ENCODE measurements around the gene CIDEA.
"Not testable (repeated sequence)": the region's sequence is repeated elsewhere in the genome, so short reads cannot be mapped to it uniquely, and the experiment has no call there.

CIDEA gene, protein sequence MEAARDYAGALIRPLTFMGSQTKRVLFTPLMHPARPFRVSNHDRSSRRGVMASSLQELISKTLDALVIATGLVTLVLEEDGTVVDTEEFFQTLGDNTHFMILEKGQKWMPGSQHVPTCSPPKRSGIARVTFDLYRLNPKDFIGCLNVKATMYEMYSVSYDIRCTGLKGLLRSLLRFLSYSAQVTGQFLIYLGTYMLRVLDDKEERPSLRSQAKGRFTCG

DNA sequence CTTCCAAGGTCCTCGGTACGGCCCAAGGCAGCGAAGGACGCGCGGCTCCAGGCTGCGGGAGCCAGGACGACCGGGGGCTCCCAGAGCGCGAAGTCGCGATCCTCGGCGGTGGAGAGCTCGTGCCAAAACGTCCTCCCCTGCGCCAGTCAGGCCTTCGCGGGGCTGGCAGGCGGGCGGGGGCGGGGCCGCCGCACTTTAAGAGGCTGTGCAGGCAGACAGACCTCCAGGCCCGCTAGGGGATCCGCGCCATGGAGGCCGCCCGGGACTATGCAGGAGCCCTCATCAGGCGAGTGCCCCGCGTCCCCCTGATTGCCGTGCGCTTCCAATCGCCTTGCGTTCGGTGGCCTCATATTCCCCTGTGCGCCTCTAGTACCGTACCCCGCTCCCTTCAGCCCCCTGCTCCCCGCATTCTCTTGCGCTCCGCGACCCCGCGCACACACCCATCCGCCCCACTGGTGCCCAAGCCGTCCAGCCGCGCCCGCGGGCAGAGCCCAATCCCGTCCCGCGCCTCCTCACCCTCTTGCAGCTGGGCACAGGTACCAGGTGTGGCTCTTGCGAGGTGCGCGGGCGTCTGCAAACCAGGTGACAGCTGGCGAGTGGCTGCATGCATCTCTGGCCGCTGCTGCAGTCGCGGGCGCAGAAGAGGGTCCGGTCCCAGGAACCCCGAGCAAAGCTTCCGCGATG is at the start of gene CIDEA:
Gene CIDEA (plus strand): TSS at position 226 of the 684 bp plus-strand sequence. CDS start 23 bp downstream, at position 249.
- no peak for DNase-seq

DNA sequence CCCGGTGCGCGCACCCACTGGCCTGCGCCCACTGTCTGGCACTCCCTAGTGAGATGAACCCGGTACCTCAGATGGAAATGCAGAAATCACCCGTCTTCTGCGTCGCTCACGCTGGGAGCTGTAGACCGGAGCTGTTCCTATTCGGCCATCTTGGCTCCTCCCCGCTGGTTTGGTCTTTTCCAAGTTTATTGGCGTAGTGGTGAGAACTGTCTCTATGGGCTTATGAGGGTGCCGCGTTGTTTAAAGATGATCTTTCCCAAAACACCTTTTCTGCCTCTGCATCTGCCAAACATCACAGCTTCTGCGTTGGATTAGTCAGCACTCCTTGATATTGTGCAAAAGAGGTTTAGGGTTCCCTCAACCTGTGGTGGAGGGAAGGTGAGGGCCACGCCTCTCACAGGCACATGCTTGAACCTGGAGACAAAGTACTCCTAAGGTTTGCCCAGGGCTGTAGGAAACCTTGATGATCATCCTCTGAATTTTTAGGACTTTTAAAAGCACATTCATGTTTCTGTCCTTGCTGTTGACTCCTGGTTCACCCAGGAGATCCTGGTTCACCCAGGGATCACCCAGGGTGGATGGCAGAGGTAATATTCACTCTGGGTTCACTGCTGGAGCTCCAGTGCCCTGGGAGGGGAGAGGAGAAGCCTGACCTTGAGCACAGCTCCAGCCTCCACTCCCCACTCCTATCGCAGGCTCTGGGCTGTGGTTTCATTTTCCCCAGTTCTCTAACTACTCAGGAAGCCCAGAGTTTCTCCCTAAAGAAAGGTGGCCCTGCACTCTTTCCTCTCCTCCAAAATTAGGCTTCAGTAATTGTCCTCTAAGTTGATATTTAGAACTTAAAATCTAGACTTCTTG is 45.6 kb upstream of the CIDEA start:
- DNase-seq: not testable (repeated sequence)

DNA sequence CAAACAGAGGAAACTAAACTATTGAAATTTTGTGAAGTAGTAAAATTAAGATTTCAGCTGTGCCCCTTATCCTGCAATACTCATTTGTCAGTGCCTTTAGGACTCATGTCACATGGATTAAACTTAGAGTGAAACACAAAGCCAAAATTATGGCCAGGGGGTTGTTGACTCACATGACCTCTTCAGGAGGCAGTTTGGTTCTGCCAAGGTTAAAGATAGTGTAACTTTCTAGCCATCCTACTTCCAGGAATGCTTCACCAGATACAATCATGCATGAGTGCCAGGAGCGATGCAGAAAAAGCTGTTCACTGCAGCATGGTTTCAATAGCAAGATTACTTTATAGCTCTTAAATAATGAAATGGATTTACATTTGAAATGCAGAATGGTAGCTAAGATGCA is 41.9 kb upstream of the CIDEA start:
- DNase-seq: not testable (repeated sequence)

DNA sequence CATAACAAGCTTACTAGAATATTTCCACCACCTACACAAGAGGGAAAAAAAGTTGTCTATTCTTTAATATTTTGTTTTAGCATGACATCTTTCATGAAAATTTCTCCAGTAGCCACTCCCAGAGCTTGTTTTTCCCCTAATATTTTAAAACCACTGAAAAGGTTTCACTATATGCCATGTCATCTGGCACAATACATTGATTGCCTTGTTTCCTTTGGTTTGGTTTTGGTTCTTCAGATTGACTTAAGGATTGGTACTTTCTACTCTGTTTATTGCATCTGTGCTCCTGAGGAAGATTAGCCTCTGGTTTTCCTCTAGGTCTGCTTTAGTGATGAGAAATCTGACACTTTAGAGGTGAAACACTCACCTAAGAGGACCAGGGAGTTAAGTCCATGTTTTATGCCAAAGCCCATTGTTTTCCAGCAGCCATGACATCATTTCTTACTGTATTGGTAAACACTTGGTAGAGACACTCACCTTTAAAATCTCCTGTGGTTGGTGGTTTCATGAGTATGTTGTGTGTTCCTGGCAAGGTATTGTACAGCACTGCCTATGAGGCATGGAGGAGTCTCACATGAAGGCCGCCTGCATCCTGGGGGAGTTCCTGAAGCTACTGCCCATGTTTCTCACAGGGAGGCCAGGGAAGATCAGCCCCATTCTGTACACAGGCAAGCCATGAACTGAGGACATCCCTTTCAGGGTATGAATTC is 39.7 kb upstream of the CIDEA start:
- DNase-seq: not testable (repeated sequence)

DNA sequence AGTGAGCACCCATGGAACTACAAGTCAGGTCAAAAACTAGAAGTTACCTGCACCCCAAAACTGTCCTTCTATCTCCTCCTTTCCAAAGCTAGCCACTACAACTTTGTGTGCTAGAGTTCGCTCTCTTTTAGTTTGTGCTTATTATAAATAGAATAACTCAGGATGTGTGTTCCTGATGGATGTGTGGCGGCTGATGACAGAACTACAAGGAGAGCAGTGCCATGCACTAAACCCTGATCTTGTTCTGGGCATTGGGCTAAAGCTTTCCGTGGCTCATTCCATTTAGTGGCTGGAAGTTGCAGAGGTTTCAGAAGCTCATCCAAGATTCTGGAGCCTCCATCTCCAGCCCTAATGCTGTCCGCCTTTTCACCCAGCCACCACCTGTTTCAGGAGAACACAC is 37.7 kb upstream of the CIDEA start:
- not testable (repeated sequence) for DNase-seq

DNA sequence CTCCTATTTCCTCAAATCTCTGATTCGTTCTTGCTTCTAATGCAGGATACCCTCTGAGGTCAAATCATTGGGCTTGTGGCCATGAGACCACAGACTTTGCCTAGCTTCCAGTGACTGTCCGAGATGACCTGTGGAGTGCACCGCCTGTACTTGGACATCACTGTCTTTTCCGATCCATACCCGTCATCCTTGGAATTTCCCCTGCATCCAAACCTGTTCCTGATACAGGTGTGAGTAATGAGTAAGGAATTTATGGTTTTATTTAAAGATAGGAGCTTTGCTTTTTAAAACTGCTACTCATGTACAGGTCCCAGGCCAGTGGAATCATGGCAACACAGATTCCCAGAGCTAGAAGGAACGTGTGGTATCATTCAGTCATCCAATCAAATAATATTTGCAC is 35.6 kb upstream of the CIDEA start:
- DNase-seq: not testable (repeated sequence)

DNA sequence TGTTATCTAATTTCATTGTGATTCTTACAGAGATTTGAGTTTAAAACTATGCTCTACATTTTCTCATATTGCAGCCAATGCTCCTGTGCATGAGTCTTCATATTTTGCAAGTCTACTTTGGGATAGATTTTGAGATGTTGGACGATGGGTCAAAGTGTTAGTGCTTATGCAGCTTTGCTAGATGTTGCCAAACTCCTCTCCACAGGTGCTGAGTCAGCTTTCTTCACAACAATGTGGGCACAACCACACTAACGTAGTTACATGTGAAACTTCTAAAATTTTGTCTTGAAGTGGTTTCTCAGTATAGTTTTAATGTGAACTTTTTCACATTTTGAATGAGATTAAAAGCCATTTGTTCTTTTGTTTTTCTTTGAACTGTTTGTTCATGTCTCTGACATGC is 32.1 kb upstream of the CIDEA start:
- not testable (repeated sequence) for DNase-seq

DNA sequence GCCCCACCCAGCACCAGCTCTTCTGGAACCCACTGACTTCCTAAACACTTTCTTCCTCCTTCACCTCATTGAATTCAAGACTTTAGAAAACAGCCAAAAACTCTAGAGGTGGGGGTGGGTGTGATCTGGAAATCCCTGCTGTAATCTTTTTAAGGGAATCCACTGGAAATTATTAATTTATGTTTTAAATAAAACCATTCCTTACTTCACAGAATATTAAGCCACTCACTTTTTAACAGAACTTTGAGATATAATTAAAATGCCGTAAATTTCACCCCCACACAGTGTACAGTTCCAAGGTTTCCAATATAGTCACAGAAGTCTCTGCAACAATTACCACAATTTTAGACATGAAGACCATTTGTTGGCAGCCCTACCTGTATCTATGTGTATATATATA is 30.8 kb upstream of the CIDEA start:
- DNase-seq: not testable (repeated sequence)

DNA sequence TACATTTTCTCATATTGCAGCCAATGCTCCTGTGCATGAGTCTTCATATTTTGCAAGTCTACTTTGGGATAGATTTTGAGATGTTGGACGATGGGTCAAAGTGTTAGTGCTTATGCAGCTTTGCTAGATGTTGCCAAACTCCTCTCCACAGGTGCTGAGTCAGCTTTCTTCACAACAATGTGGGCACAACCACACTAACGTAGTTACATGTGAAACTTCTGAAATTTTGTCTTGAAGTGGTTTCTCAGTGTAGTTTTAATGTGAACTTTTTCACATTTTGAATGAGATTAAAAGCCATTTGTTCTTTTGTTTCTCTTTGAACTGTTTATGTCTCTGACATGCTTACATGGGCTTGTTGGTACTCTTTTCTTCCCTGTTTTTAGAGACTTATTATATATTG is 27.4 kb upstream of the CIDEA start:
- not testable (repeated sequence) for DNase-seq

DNA sequence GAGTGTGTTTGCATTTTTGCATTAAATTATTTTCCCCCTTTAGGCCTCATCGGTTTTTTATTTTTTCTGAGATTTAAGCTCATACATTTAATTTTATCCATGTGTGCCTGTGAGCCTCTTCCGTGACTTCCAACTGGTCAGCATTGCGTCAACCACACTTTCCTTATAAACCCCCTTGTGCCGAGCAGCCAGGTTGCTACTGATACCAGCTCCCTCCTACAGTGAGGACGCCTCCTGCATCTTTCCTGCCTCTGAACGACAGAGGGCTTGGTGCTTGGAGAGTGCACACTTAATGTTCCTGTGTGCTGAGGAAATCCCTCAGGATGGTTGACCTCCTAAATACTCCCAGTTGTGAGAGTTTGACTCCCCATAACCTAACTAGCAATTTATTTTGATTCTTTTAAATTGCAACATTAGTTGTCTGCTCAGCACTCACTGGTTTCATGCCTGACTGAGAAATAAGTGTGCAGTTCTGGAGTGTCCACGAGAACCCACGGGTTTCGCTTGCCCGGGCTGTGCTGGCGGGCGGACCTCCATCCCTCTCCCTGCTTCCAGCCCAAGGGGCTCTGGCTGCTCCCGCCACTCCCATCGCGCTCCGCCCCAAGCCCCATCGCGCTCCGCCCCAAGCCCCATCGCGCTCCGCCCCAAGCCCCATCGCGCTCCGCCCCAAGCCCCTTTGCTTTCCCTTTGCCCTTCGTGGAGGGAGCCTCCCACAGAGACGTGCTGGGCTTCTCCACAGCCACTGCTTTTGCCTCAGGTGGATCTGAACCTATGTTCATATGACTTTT is 26.6 kb upstream of the CIDEA start:
- not testable (repeated sequence) for DNase-seq

DNA sequence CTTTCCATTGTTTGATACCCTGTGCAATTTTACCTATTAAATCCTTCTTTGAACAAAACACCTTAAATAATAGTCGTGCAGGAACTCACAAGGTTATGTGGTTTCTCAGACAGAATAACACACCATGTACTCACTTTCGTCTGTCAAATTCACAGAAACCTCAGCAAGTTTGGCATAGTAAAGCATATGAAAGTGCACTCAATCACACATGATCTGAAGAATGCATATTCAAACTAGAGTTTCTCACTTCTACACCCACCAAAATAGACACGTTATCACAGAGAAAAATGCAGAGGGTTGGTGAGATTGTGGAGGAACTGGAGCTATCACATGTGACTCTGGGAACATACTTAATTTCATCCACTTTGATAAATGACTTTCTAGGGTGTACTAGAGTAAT is 25.9 kb upstream of the CIDEA start:
- DNase-seq: not testable (repeated sequence)

DNA sequence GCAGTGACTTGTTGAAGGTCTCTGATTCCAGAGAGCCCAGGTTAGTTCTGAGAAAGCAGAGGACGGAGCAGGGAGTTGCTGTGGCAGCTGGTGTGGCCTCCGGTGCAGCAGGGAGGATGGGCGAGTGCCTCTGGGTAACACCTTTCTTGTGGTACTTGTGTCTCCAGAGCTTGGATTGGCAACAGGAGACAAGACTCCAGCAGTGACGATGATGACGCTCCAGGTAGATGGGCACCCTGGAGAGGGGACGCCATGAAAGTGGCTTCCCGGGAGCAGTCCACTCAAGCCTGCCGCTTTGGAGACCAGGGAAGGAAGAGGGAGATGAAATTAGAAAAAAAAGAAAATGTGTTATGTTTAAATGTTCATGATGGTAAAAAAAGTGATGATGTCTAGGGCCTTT is 23.6 kb upstream of the CIDEA start:
- DNase-seq: not testable (repeated sequence)

DNA sequence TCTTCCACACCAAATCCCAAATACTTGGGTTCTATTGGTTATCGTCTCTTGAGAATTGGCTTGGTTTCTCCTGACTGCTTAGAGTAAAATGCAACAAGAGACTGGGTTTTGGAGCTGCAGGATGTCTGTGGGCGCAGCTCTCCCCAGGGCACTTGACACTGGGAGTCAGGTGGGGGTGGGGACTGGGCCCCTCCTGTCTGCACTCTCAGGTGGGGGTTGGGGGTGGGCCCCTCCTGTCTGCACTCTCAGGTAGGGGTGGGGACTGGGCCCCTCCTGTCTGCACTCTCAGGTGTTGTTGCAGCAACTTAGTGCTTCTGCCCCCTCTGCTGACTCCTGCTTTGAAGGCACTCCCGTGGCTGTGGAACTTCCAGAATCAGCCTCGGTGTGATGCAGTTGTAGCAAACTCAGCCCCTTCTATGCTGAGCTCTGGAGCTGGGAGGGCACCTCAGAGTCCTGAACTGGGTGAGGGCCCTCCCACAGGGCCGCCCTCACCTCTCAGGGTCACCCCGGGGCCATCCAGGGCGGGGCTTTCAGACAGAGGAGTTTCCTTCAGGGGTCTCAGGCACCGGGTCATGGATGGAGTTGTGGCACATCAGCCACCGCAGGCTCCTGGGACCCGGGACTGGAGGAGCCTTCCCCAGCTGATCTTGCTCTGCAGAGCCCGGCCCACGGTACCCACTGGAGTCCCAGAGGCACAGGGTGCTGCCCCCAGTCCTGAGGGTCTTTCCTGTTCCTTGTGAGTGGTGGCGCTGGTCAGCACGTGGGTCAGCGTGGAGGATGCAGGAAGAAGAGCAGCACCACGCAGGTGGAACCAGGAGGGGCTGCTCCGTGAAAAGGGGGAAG is 22.9 kb upstream of the CIDEA start:
- DNase-seq: no peak

DNA sequence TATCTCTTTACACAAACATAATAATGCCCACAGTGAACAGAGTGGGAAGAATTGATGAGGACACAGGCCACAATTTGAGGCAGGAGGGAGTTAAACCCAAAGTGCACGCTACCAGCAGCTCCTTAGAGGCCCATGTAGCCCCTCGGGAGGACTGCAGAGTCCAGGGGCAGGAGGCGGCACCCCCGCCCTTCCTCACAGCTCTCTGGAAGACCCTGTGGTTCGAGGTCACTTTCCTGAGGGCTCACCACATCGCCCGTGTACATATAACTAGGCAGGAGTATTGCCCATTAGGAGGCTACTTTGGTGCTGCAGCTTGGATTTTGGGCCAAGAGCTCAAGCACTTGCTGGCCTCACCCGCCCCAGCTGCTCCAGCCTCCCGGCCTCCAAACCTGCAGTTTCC is 22.2 kb upstream of the CIDEA start:
- DNase-seq: no peak

DNA sequence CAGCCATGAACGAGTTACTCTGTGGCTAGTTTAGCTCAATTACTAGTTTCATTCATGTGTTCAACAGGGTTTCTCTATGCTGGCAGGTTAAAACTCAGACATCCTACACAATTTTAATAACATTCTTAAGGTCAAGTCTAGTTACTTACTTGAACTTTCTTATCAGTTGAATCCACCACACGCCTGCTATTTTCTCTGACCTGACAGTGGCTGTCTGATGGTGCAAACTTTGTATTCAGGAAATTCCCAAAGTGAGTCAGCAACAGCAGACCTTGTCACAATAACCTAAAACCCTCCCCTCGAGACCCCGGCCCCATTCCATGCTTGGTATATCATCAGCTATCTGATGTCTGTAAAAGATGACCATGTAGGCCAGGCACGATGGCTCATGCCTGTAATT is 20.8 kb upstream of the CIDEA start:
- DNase-seq: no peak

DNA sequence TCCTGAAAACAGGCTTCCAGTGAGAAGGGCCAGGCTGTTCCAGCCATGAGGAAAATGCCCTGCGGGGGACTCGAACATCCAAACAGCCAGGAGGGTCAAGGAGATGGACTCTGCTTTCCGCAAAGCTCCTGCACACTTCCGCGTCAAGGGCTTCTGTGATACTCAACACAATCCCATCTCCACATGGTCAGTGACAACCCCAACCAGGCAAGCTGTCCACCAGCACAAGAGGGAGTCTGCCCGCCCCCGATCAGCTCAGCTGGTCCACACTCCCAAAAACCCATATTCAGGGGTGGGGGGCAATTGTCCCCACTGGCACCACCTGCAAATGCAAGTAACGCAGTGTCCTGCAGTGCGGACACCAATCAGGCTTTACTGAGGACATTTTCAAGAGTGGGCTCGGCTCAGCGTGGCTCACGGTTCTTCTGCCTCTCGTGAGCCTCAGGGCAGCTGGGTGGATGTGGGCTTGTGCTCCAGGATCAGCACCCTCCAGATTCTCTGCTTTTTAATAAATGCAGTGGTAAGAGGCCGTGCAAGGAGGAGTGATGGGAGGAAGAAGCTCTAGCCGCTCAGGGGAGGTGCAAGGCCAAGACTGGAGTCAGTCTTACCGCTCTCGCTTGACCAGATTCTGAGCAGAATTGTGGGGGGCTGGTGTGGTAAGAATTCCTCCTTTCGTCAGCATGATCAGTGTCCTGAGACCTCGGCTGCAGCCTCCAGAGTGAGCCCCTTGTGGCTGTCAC is 19.5 kb upstream of the CIDEA start:
- DNase-seq: no peak

DNA sequence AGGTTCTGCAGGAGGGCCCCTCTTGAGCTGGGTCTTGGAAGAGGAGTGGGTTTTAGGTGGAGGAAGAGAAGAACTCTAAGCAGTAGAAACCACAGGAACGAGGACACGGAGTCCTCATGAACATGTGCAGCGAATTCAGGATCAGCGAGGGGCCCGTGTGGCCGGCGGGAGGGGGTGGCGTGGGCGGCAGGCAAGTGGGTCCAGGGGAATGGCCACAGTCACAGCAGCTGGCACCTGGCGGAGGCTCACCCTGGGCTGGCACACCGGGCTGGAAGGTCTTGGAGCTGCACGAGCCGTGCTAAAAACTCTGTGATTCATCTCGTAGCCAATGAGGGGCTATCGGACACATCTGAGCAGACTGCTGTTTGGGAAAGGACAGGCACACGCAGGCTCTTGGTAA is 18.0 kb upstream of the CIDEA start:
- no peak for DNase-seq

DNA sequence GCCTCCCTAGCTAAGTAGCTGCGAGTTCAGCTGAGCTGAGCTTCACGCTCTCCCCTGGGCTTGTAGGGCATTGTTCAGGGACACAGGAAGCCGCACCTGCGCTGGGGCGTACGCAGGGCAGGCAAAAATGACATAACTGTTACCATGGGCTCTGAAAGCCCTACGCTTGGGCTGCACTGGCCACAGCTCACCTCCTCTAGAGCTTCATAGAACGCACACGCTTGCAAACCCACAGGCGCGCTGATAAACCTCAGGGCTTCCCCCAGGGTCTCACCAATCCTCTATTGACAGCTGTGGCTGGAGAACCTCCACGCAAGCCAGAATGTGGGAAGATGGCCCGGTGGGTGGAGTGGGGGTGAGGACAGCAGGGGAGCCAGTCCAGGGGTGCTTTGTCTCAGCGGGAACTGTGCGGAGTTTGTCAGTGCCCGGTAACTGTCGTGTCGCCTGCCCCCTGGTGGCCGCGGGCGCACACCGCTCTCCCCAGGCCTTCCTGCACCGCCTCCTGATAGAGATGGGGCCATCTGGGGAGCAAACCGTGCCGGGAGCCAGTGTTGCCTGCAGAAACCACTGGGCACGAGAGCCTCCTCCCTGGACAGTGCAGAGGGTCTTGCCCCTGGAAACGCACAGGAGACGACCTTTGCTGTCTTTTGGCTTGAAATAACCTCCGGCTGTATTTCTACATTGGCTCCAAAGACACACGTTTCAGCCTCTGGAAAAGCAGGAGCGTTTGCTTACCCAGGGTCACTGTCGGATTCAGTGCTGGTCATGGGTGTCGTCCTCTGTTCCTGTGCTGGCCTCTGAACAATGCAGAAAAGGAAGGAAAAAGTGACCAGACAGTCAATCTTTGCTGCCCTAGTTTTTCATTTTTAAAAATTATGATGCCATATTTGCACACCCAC is 17.0 kb upstream of the CIDEA start:
- peak; percentile 88 for DNase-seq

DNA sequence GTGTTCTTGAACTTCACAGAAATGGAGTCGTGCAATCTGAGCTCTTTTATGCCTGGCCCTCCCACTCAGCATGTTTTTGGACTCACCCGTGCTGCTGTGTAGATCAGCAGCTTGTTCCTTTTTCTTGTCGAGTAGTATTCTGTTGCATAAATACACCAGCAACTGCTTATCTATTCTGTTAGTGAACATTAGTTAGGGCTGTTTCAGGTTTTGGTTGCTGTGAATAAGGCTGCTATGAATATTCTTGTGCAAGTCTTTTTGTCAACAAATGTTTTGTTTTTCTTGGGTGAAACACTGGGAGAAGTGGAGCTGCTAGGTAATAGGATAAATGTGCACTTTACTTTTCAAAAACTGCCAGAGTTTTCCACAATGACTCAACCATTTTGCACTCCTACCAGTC is 15.3 kb upstream of the CIDEA start:
- no peak for DNase-seq
